LoVo (cell line): ENCODE data around the gene MSH5.

Experiments
- DNase-seq: peaks from one replicate; pipeline ENCODE4 v3.0.0-alpha.2; 2016; ENCODE audit warnings: low spot score

MSH5 gene

GRCh38 chr6:31729979-31730630 is 9.7 kb upstream of the MSH5 start:
- no peak for DNase-seq

GRCh38 chr6:31730631-31731086 is 9.1 kb upstream of the MSH5 start:
- DNase-seq, result no peak

GRCh38 chr6:31732029-31732428 is 7.8 kb upstream of the MSH5 start:
- no peak for DNase-seq

GRCh38 chr6:31733734-31734133 is 6.1 kb upstream of the MSH5 start:
- DNase-seq, result no peak

GRCh38 chr6:31734247-31734820 is 5.5 kb upstream of the MSH5 start:
- no peak for DNase-seq

- DNase-seq, result peak; percentile 68
Observed at GRCh38 chr6:31734821-31735406, 4.9 kb upstream of the MSH5 start.

- peak; percentile 81 for DNase-seq
Observed at GRCh38 chr6:31736021-31736767, 3.6 kb upstream of the MSH5 start, which contains the start of gene CLIC1. TSS of gene CLIC1 (minus strand) at chr6:31736530. CDS start at chr6:31736300, 230 bp downstream.

GRCh38 chr6:31736768-31737314 is 3.0 kb upstream of the MSH5 start:
- no peak for DNase-seq

- no peak for DNase-seq
Observed at GRCh38 chr6:31737315-31737990, 2.4 kb upstream of the MSH5 start.

- DNase-seq, result peak; percentile 80
Observed at GRCh38 chr6:31737991-31738979, 1.5 kb upstream of the MSH5 start.

- DNase-seq, result no peak
Observed at GRCh38 chr6:31740397-31741223, 805 bp downstream of the MSH5 start.

GRCh38 chr6:31741815-31742214 is 2.0 kb downstream of the MSH5 start:
- no peak for DNase-seq

GRCh38 chr6:31742894-31743293 is 3.1 kb downstream of the MSH5 start:
- no peak for DNase-seq

GRCh38 chr6:31744422-31744821 is 4.6 kb downstream of the MSH5 start:
- DNase-seq, result no peak

- no peak for DNase-seq
Observed at GRCh38 chr6:31749301-31750036, 9.7 kb downstream of the MSH5 start.

- DNase-seq, result no peak
Observed at GRCh38 chr6:31750411-31751022, 10.7 kb downstream of the MSH5 start.

GRCh38 chr6:31752739-31753319 is 13.0 kb downstream of the MSH5 start:
- no peak for DNase-seq

GRCh38 chr6:31758281-31758680 is 18.5 kb downstream of the MSH5 start:
- no peak for DNase-seq
